ENCODE measurements around the gene RBM15. TPM values are rescaled to one million over a fixed set of nuclear protein-coding genes. Genes with fewer than 3 reads are reported as not detected.

RBM15 gene
- total and polyA plus RNA-seq, 2 donors (not counting 1 experiment from before 2014, with no cell fraction given): 23.7 to 97.7 TPM

GRCh38 chr1:110310300-110310699, 28.9 kb upstream of the RBM15 start:
- no peak overlapping the region for H3K4me2 ChIP-seq (replicated peaks; ENCODE audit: low read depth, low read length, poor library complexity, severe bottlenecking)
- no peaks in the 10 kb centered on the region for H3K36me3 ChIP-seq (replicated peaks in 1 of 2; ENCODE audit: control extremely low read depth in 1 of 2, control insufficient read depth in 1 of 2, extremely low read depth in 1 of 2, insufficient read depth in 2 of 2, low read length in 1 of 2)
- 93% methylated on average over 7 of the region's 7 CpGs for WGBS (ENCODE audit: insufficient coverage)
- intact Hi-C loops (cut with micrococcal nuclease): no loop called here
- no peaks in the 10 kb centered on the region for H3K4me1 Mint-ChIP-seq
- H3K4me3 Mint-ChIP-seq: no peak overlapping the region
- H3K27me3 Mint-ChIP-seq: no peaks in the 10 kb centered on the region
- H3K79me2 ChIP-seq (ENCODE audit: control insufficient read depth, insufficient read depth, low read length): no peaks in the 10 kb centered on the region
- ATAC-seq (ENCODE audit: low read depth) (no peak), DNase-seq (no peak)
- H3K9me3 ChIP-seq (ENCODE audit: control extremely low read depth in 1 of 3, control insufficient read depth in 2 of 3, insufficient read depth in 1 of 3, low read length in 2 of 3): no peaks in the 10 kb centered on the region
- no peaks in the 10 kb centered on the region for H3K27me3 ChIP-seq (replicated peaks in 1 of 4; ENCODE audit: control extremely low read depth in 1 of 4, control insufficient read depth in 3 of 4, insufficient read depth in 4 of 4, low read length in 3 of 4)
- H3K27ac ChIP-seq (ENCODE audit: low read length in 2 of 2): no peak overlapping the region
- H4K20me1 ChIP-seq (ENCODE audit: control insufficient read depth, insufficient read depth, low read length, poor library complexity, severe bottlenecking): no peaks in the 10 kb centered on the region
- H3K4me3 ChIP-seq (ENCODE audit: control extremely low read depth in 1 of 5, extremely low read depth in 1 of 5, insufficient read depth in 1 of 5, low read depth in 2 of 5, low read length in 4 of 5): no peak overlapping the region
- no peak overlapping the region for H3K27ac Mint-ChIP-seq
- no peaks in the 10 kb centered on the region for H3K9me3 Mint-ChIP-seq (ENCODE audit: insufficient read depth)
- no peak for TF ChIP-seq CTCF (IDR thresholded peaks at IDR 0.05)
- TF ChIP-seq EZH2 (IDR thresholded peaks at IDR 0.05; ENCODE audit: borderline replicate concordance, insufficient read depth, low read depth, low read length, poor library complexity, severe bottlenecking): no peak
- ChIA-PET CTCF (interaction anchor here (1.3 to 19.5 kb wide), 5 partner anchors 58 to 186 kb away, joined by 3 to 838 read pairs (median 10); partner anchors contain the start of gene KCNC4), POLR2A (no interaction called here)
- H3K4me1 ChIP-seq (ENCODE audit: control insufficient read depth in 2 of 2, insufficient read depth in 2 of 2, low read length in 2 of 2): peaks cover 0 to 4% of the 10 kb centered on the region in 2 donors
- no peak overlapping the region for H3K9ac ChIP-seq (ENCODE audit: low read length)
- no peak overlapping the region for H2AFZ ChIP-seq (ENCODE audit: insufficient read depth, low read depth, low read length, poor library complexity, severe bottlenecking)

- Mint-ChIP-seq H3K4me1 (no peaks in the 10 kb centered on the region), H3K9me3 (ENCODE audit: insufficient read depth) (no peaks in the 10 kb centered on the region), H3K4me3 (no peak overlapping the region), H3K27me3 (no peaks in the 10 kb centered on the region), H3K27ac (no peak overlapping the region)
- 52% methylated on average over 14 of the region's 14 CpGs for WGBS (ENCODE audit: insufficient coverage)
- TF ChIP-seq EZH2 (IDR thresholded peaks at IDR 0.05; ENCODE audit: borderline replicate concordance, insufficient read depth, low read depth, low read length, poor library complexity, severe bottlenecking): no peak
- peak; percentile 89 for TF ChIP-seq CTCF (IDR thresholded peaks at IDR 0.05)
- DNase-seq: peak; percentile 81
- ChIA-PET POLR2A (interaction anchor here (0.9 to 1.8 kb wide), 5 partner anchors 25 to 111 kb away, joined by 3 to 9 read pairs (median 7); no protein-coding TSS in a partner anchor), CTCF (interaction anchor here (0.6 to 19.5 kb wide), 38 partner anchors 9 to 243 kb away, joined by 3 to 838 read pairs (median 4); partner anchors contain the start of genes KCNC4, LAMTOR5 and RBM15)
- Histone ChIP-seq H3K9ac (ENCODE audit: low read length) (no peak overlapping the region), H3K27me3 (replicated peaks in 1 of 4; ENCODE audit: control extremely low read depth in 1 of 4, control insufficient read depth in 3 of 4, insufficient read depth in 4 of 4, low read length in 3 of 4) (no peaks in the 10 kb centered on the region), H3K79me2 (ENCODE audit: control insufficient read depth, insufficient read depth, low read length) (no peaks in the 10 kb centered on the region), H3K9me3 (ENCODE audit: control extremely low read depth in 1 of 3, control insufficient read depth in 2 of 3, insufficient read depth in 1 of 3, low read length in 2 of 3) (no peaks in the 10 kb centered on the region), H4K20me1 (ENCODE audit: control insufficient read depth, insufficient read depth, low read length, poor library complexity, severe bottlenecking) (no peaks in the 10 kb centered on the region), H3K4me1 (ENCODE audit: control insufficient read depth in 2 of 2, insufficient read depth in 2 of 2, low read length in 2 of 2) (peaks cover 0 to 4% of the 10 kb centered on the region in 2 donors), H3K36me3 (replicated peaks in 1 of 2; ENCODE audit: control extremely low read depth in 1 of 2, control insufficient read depth in 1 of 2, extremely low read depth in 1 of 2, insufficient read depth in 2 of 2, low read length in 1 of 2) (no peaks in the 10 kb centered on the region), H3K4me3 (ENCODE audit: control extremely low read depth in 1 of 5, extremely low read depth in 1 of 5, insufficient read depth in 1 of 5, low read depth in 2 of 5, low read length in 4 of 5) (no peak overlapping the region), H2AFZ (ENCODE audit: insufficient read depth, low read depth, low read length, poor library complexity, severe bottlenecking) (no peak overlapping the region), H3K27ac (ENCODE audit: low read length in 2 of 2) (no peak overlapping the region), H3K4me2 (replicated peaks; ENCODE audit: low read depth, low read length, poor library complexity, severe bottlenecking) (no peak overlapping the region)
- intact Hi-C loops (cut with micrococcal nuclease): loop anchor here (1.0 kb wide), 5 partner anchors 25 to 184 kb away; no protein-coding TSS in a partner anchor
- peak; percentile 95 for ATAC-seq (ENCODE audit: low read depth)
These were observed 26.7 kb upstream of the RBM15 start for GRCh38 chr1:110312188-110313121.

Measured in B cell (primary cell).